GM13977 (cell line): ENCODE results near the gene EN2.

Source experiments
- DNase-seq: peaks from one replicate; pipeline ENCODE4 v3.0.0; 2012; ENCODE audit warnings: low spot score
- in situ Hi-C: fragments of 300-500 bp; cut with MboI; formaldehyde crosslinking; loops from one replicate; pipeline ENCODE4 v1.12.0; 2022; ENCODE audit warnings: low sequenced_read_pairs, low pct_unique_long_range_greater_than_20kb, mixed read lengths, inconsistent platforms; ENCODE audit not compliant: unreplicated experiment
- TF ChIP-seq, protein P1 (sequence below): IDR thresholded peaks from 2 replicates; pipeline ENCODE4 v1.5.1; 2012; ENCODE audit warnings: mild to moderate bottlenecking, control low read depth; ENCODE audit not compliant: insufficient read depth; ENCODE audit errors: extremely low read depth, missing control alignments

The EN2 gene

DNA sequence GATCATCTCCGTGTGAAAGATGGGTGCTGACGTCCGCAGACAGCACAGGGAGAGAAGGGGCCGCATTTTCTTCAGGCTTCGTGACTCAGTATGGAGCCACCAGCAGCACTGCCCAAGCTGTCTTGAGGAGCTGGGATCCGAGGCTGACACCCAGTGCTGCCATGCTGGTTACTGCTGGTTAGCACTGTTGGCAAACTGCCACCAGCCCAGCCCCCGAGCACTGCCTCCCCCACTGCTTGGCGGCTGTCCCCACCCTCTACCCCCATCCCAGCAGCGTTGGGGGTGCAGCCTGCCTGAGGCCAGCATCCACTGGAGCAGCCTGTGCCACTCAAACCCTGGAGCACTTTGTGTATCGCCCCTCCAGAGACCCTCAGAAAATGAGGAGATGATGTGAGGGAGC is 35.8 kb upstream of the EN2 start:
- DNase-seq: no peak

DNA sequence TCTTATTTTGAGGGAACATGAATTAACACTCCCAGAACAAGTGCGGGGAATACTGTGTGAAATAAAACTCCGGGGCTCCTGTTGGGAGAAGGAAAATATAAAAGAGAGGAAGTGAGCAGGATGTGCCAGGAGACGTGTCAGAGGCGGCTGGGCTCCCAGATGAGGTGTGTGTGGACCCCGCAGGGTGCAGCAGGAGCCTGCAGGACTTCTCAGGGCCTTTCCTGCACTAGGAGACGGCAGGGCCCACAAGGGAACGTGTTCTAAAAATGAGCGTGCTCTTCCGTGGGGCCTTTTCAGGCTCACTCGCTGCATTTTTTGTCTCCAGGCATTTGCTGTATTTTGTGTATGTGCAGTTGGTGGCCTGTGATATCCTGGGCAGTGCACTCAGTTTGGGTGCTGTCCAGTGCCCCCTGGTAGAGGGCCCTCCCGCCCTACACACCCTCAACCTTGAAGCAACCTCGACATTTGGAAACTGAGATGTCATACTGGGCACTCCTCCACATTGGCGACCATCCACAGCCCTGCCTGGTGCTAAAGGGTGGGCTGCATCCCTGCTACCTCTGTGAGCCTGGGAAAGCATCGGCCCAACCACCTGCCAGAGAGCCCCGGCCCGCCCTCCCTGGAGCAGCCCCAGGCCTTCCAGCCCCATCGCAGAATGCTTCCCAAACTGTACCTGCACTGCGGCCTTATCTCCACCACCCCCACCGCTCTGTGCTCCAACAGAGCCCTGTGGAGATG is 35.2 kb upstream of the EN2 start:
- in situ Hi-C loops: no loop called here
- DNase-seq: no peak
- TF ChIP-seq, protein P1, sequence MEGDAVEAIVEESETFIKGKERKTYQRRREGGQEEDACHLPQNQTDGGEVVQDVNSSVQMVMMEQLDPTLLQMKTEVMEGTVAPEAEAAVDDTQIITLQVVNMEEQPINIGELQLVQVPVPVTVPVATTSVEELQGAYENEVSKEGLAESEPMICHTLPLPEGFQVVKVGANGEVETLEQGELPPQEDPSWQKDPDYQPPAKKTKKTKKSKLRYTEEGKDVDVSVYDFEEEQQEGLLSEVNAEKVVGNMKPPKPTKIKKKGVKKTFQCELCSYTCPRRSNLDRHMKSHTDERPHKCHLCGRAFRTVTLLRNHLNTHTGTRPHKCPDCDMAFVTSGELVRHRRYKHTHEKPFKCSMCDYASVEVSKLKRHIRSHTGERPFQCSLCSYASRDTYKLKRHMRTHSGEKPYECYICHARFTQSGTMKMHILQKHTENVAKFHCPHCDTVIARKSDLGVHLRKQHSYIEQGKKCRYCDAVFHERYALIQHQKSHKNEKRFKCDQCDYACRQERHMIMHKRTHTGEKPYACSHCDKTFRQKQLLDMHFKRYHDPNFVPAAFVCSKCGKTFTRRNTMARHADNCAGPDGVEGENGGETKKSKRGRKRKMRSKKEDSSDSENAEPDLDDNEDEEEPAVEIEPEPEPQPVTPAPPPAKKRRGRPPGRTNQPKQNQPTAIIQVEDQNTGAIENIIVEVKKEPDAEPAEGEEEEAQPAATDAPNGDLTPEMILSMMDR: no peak

More for the DNA sequence above, 35.8 kb upstream of the EN2 start:
- TF ChIP-seq, protein P1: no peak
- in situ Hi-C loops: no loop called here

DNA sequence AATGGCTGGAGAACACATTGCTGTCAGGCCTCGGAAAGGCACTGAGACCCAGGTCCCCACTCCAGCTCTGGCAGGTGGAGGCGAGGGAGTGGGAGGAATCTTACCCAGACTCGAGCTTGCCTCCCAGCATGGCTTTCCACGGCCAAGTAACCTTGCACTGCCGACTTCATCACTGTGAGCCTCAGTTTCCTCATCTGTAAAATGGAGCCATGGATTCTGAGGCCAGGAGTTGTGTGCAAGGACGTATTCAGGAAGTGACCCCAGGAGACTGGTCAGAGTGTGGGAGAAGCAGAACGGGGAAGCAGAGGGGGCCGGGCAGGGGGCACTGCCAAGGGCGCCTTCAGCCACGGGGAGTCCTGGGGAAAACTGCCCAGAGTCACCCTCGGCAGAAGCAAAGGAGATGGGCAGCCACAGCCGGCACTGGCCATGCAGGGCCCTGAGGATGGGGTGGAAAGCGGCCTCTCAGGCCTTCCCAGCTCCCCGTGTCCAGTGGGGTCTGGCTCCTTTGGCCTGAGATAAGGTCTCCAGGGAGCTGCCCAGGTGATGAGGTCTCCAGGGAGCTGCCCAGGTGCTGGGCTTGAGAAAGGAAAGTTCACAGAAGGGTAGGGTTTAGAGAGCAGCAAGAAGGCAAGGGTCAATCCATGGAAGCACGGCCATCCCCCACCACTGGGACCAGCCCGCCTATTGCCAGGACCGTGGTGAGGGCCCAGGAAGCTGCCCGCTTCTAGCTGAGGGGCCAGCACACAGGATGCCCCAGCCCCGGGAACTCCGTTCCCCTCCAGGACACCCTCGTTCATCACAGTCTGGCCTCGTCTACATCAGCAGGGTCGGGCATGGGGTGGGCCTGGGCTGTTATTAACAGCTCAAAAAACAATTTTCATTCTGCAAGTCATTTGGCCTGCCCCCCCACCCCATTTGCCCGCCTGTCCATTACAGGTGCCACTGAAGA is 34.3 kb upstream of the EN2 start:
- TF ChIP-seq, protein P1: no peak
- in situ Hi-C loops: no loop called here

DNA sequence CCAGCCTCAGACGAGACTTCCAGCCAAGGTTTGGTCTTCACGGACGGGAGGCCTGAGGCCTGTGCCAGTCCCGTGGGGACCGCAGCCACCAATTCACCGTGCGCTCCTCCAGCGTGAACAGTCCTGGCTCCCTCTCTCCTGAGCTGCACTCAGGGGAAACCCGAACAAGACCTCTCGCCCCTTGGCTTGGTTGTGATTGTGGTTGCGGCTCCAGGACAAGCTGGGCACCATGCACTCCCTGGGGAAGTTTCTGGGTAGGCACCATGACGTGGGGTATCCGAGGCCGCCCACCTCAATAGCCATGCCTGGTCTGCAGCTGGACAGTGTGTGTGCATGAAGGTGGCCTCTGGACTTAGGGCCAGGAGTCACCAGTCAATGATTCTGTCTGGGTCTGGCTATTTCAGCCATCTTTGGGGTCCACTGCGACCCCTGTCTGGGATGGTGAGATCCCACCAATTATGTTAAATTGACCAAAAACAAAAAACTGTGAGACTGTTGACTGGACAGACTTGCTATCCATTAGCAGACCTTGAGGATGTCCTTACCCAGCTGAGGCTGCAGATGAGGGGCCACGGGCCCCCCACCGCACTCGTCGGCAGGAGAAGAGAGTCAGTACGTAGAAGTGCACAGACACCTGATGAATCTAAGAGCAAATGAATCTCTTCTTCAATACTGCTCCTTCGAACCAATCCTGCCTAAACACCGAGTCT is 33.5 kb upstream of the EN2 start:
- DNase-seq: no peak
- in situ Hi-C loops: no loop called here
- TF ChIP-seq, protein P1: no peak

More for the DNA sequence above, 34.3 kb upstream of the EN2 start:
- DNase-seq: no peak

DNA sequence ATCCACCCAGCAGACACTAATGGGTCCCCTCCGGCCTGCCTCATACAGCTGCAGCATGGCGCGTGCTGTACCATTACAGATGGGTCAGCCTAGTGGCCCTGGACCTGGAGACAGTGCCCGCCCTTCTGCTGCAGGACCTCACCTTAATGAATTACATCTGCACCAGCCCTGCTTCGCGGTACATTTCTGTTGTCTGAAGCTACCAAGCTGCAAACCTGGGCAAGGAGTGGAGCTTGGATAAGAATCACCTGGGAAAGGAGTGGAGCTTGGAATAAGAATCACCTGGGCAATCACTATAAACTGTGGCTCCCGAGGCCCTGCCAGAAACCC is 33.0 kb upstream of the EN2 start:
- TF ChIP-seq, protein P1: no peak
- no peak for DNase-seq
- in situ Hi-C loops: no loop called here

DNA sequence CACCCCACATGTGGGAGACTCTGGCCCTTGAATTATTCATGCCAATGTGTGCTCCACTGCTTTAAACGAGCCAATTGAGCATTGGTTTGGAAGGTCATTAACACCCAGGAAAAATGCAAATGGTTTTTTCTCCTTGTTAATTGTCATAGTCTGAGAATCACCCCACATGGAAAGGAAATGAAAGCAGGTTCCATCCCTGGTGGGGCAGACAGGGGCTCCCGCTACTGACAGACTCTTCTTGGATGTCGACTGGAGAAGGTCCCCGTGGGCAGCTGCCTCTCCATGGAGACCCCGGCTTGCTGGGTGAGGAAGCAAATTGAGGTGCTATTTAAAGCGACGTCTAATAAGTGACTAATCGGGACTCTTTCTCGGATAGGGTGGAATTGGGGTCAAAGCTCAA is 32.0 kb upstream of the EN2 start:
- in situ Hi-C loops: no loop called here
- TF ChIP-seq, protein P1: no peak
- no peak for DNase-seq
